ENCODE data around the gene SYNGR3.
"Not testable (repeated sequence)": the region's sequence is repeated elsewhere in the genome, so short reads cannot be mapped to it uniquely, and the experiment has no call there.

The SYNGR3 gene

GRCh38 chr16:2030036-2030435 is 40.3 kb downstream of the SYNGR3 start:
- no peaks in the 10 kb centered on the region for H4K20me1 ChIP-seq (ENCODE audit: insufficient read depth, low read length)
- no peak overlapping the region for H3K27ac ChIP-seq (ENCODE audit: low read length)
- H3K36me3 ChIP-seq (replicated peaks; ENCODE audit: low read depth, low read length), result no peaks in the 10 kb centered on the region
- H2AFZ ChIP-seq (ENCODE audit: low read depth, low read length), result no peak overlapping the region
- TF ChIP-seq, protein P1, sequence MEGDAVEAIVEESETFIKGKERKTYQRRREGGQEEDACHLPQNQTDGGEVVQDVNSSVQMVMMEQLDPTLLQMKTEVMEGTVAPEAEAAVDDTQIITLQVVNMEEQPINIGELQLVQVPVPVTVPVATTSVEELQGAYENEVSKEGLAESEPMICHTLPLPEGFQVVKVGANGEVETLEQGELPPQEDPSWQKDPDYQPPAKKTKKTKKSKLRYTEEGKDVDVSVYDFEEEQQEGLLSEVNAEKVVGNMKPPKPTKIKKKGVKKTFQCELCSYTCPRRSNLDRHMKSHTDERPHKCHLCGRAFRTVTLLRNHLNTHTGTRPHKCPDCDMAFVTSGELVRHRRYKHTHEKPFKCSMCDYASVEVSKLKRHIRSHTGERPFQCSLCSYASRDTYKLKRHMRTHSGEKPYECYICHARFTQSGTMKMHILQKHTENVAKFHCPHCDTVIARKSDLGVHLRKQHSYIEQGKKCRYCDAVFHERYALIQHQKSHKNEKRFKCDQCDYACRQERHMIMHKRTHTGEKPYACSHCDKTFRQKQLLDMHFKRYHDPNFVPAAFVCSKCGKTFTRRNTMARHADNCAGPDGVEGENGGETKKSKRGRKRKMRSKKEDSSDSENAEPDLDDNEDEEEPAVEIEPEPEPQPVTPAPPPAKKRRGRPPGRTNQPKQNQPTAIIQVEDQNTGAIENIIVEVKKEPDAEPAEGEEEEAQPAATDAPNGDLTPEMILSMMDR (IDR thresholded peaks at IDR 0.05; ENCODE audit: low read depth, low read length), result no peak
- no peak for TF ChIP-seq EZH2phosphoT487 (IDR thresholded peaks at IDR 0.05; ENCODE audit: low read depth)
- no peak overlapping the region for H3K9ac ChIP-seq (ENCODE audit: low read length)
- H3K27me3 ChIP-seq (ENCODE audit: low read depth, low read length), result peaks cover 28% of the 10 kb centered on the region
- H3K9me3 ChIP-seq (ENCODE audit: insufficient read depth, low read length), result no peaks in the 10 kb centered on the region
- no peak overlapping the region for H3K4me3 ChIP-seq (ENCODE audit: low read length)
- no peak overlapping the region for H3K4me2 ChIP-seq (ENCODE audit: low read length)
- H3K79me2 ChIP-seq (ENCODE audit: low read length), result no peaks in the 10 kb centered on the region
- H3K4me1 ChIP-seq (ENCODE audit: low read length), result peaks cover 9% of the 10 kb centered on the region

DNA sequence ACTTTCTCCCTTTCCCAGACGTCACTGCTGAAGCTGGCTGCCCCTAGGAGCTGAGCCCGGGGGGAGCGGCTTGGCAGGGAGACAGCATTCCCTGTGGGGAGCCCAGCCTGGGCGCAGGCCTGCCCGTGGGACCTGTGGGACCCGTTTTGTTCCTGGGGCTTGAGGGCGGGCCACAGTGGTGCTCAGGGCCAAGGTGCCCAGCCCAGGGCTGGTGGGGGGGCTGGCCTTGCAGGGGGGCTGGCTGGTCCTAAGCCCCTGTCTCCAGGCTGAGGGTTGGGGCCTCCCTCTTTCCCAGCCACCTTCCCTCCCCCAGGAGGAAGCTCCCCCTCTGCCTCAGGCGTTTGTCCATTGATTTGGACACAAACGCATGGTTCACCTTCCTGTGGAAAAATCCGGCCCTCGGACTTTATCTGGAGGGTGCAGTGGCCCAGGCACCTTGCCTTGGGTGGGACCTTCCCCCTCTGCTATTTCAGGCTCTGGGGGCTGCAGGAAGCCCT is 41.4 kb downstream of the SYNGR3 start:
- Histone ChIP-seq H3K27me3 (ENCODE audit: low read depth, low read length) (peaks cover 24% of the 10 kb centered on the region), H3K9me3 (ENCODE audit: insufficient read depth, low read length) (no peaks in the 10 kb centered on the region), H3K9ac (ENCODE audit: low read length) (no peak overlapping the region), H2AFZ (ENCODE audit: low read depth, low read length) (no peak overlapping the region), H3K4me2 (ENCODE audit: low read length) (no peak overlapping the region), H3K36me3 (replicated peaks; ENCODE audit: low read depth, low read length) (no peaks in the 10 kb centered on the region), H4K20me1 (ENCODE audit: insufficient read depth, low read length) (no peaks in the 10 kb centered on the region), H3K27ac (ENCODE audit: low read length) (no peak overlapping the region), H3K4me3 (ENCODE audit: low read length) (no peak overlapping the region), H3K4me1 (ENCODE audit: low read length) (peaks cover 9% of the 10 kb centered on the region), H3K79me2 (ENCODE audit: low read length) (no peaks in the 10 kb centered on the region)
- TF ChIP-seq, protein P1 (IDR thresholded peaks at IDR 0.05; ENCODE audit: low read depth, low read length), result no peak
- TF ChIP-seq EZH2phosphoT487 (IDR thresholded peaks at IDR 0.05; ENCODE audit: low read depth), result no peak

GRCh38 chr16:2032285-2033056 is 42.7 kb downstream of the SYNGR3 start:
- H3K4me3 ChIP-seq (ENCODE audit: low read length), result no peak overlapping the region
- H3K79me2 ChIP-seq (ENCODE audit: low read length), result no peaks in the 10 kb centered on the region
- peaks cover 9% of the 10 kb centered on the region for H3K4me1 ChIP-seq (ENCODE audit: low read length)
- H2AFZ ChIP-seq (ENCODE audit: low read depth, low read length), result no peak overlapping the region
- H3K27me3 ChIP-seq (ENCODE audit: low read depth, low read length), result peaks cover 14% of the 10 kb centered on the region
- TF ChIP-seq, protein P1 (IDR thresholded peaks at IDR 0.05; ENCODE audit: low read depth, low read length), result no peak
- TF ChIP-seq EZH2phosphoT487 (IDR thresholded peaks at IDR 0.05; ENCODE audit: low read depth), result no peak
- H3K27ac ChIP-seq (ENCODE audit: low read length), result no peak overlapping the region
- H3K36me3 ChIP-seq (replicated peaks; ENCODE audit: low read depth, low read length), result no peaks in the 10 kb centered on the region
- H3K9ac ChIP-seq (ENCODE audit: low read length), result no peak overlapping the region
- H4K20me1 ChIP-seq (ENCODE audit: insufficient read depth, low read length), result no peaks in the 10 kb centered on the region
- H3K9me3 ChIP-seq (ENCODE audit: insufficient read depth, low read length), result no peaks in the 10 kb centered on the region
- peak overlapping the region; percentile 7; the same call in 1 of the 2 replicates for H3K4me2 ChIP-seq (ENCODE audit: low read length)

DNA sequence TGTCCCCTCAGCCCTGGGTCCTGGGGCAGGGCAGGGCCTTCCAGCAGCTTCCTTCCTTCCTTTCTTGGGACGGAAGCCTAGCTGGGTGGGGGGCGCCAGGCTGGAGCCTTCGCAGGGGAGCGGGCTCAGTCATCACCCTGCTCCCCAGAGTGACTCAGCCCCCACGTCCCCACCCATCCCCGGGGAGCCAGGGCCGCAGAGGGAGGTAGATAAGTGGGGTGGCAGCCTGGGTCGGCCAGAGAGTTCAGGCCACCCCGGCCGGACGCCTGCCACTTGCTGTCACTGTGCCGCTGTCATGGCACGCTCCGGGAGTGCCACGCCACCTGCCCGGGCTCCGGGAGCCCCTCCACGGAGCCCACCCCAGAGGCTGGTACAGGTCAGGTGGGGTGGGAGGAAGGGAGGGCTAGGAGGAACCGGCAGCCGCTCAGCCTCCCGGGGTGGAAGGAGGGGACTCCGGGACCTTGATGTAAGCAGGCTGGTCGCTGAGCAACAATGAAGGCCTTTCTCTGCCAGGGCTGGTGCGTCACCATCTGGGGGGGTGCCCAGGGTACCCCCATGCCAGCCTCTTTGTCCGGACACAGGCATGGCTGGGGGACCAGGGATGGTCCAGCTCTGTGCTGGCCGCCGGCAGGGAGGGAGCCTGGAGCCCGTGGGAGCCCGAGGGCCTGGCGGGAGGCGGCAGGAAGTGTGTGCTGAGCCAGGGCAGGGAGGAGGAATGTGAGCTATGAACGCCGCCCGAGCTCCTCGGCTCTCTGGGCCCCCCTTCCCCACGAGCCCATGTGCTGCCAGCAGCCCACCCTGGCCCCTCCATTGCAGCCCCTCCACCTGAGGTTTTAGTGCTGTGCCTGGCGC is 43.5 kb downstream of the SYNGR3 start:
- H3K9ac ChIP-seq (ENCODE audit: low read length), result no peak overlapping the region
- H3K4me1 ChIP-seq (ENCODE audit: low read length), result peaks cover 9% of the 10 kb centered on the region
- H3K36me3 ChIP-seq (replicated peaks; ENCODE audit: low read depth, low read length), result no peaks in the 10 kb centered on the region
- H2AFZ ChIP-seq (ENCODE audit: low read depth, low read length), result no peak overlapping the region
- H3K4me3 ChIP-seq (ENCODE audit: low read length), result no peak overlapping the region
- H4K20me1 ChIP-seq (ENCODE audit: insufficient read depth, low read length), result no peaks in the 10 kb centered on the region
- H3K9me3 ChIP-seq (ENCODE audit: insufficient read depth, low read length), result no peaks in the 10 kb centered on the region
- H3K27ac ChIP-seq (ENCODE audit: low read length), result no peak overlapping the region
- no peak overlapping the region for H3K4me2 ChIP-seq (ENCODE audit: low read length)
- H3K27me3 ChIP-seq (ENCODE audit: low read depth, low read length), result peaks cover 6% of the 10 kb centered on the region
- H3K79me2 ChIP-seq (ENCODE audit: low read length), result no peaks in the 10 kb centered on the region
- TF ChIP-seq, protein P1 (IDR thresholded peaks at IDR 0.05; ENCODE audit: low read depth, low read length), result no peak
- TF ChIP-seq EZH2phosphoT487 (IDR thresholded peaks at IDR 0.05; ENCODE audit: low read depth), result no peak

DNA sequence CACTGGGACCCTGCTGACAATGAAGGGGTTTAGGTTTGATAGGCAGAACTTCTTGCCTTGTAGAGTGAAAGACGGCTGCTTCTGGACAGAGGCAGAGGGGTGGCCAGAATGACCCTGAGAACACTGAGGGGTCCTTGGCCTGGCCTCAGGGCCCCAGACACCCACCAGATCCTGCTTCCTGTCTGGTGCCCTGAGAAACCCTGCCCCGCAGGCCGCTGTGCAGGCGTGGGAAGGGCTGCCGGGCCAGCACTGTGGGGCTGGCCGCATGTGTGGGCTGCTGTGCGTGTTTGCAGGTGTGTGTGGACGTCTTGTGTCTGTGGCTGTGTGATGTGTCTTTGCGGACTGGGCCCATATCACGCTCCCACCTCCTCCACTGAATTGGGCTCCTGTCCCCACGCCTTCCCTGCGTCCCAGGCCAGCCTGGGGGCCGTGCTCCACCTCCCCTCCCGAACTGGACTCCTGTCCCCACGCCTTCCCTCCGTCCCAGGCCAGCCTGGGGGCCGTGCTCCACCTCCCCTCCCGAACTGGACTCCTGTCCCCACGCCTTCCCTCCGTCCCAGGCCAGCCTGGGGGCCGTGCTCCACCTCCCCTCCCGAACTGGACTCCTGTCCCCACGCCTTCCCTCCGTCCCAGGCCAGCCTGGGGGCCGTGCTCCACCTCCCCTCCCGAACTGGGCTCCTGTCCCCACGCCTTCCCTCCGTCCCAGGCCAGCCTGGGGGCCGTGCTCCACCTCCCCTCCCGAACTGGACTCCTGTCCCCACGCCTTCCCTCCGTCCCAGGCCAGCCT is 44.3 kb downstream of the SYNGR3 start:
- not testable (repeated sequence) for H3K4me3 ChIP-seq (ENCODE audit: low read length); H3K9me3 ChIP-seq (ENCODE audit: insufficient read depth, low read length); H3K79me2 ChIP-seq (ENCODE audit: low read length); H3K27me3 ChIP-seq (ENCODE audit: low read depth, low read length); H2AFZ ChIP-seq (ENCODE audit: low read depth, low read length); H3K36me3 ChIP-seq (replicated peaks; ENCODE audit: low read depth, low read length); H3K4me2 ChIP-seq (ENCODE audit: low read length); H3K27ac ChIP-seq (ENCODE audit: low read length); H3K4me1 ChIP-seq (ENCODE audit: low read length); H3K9ac ChIP-seq (ENCODE audit: low read length); H4K20me1 ChIP-seq (ENCODE audit: insufficient read depth, low read length)
